ENCODE results near the gene CDH23.
A peak's percentile ranks its signal among the peaks of the same experiment; 100 is the strongest.

The CDH23 gene

DNA sequence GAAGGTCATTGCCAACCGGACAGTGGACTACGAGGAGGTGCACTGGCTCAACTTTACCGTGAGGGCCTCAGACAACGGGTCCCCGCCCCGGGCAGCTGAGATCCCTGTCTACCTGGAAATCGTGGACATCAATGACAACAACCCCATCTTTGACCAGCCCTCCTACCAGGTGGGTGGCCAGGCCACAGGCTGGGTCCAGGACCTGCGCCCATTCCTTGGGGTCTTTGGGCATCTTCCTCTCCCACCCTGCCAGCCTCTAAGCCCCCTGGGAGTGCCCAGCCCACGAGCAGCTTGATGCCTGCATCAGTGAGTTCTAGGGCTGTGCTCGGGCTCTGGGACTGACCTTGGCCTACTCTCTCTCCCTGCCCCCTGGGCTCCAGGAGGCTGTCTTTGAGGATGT is 402.4 kb downstream of the CDH23 start:
- H3K4me3 ChIP-seq (ENCODE audit: low read length): no peak overlapping the region
- no peaks in the 10 kb centered on the region for H3K36me3 ChIP-seq (ENCODE audit: control insufficient read depth, insufficient read depth, low read length)
- no peaks in the 10 kb centered on the region for H3K27me3 ChIP-seq (ENCODE audit: control insufficient read depth, insufficient read depth, low read length)
- H3K4me1 ChIP-seq (ENCODE audit: control insufficient read depth, insufficient read depth, low read length): peaks cover 8% of the 10 kb centered on the region
- no peak overlapping the region for H3K9ac ChIP-seq (ENCODE audit: low read length)
- H3K9me3 ChIP-seq (ENCODE audit: control insufficient read depth, low read length): no peaks in the 10 kb centered on the region

DNA sequence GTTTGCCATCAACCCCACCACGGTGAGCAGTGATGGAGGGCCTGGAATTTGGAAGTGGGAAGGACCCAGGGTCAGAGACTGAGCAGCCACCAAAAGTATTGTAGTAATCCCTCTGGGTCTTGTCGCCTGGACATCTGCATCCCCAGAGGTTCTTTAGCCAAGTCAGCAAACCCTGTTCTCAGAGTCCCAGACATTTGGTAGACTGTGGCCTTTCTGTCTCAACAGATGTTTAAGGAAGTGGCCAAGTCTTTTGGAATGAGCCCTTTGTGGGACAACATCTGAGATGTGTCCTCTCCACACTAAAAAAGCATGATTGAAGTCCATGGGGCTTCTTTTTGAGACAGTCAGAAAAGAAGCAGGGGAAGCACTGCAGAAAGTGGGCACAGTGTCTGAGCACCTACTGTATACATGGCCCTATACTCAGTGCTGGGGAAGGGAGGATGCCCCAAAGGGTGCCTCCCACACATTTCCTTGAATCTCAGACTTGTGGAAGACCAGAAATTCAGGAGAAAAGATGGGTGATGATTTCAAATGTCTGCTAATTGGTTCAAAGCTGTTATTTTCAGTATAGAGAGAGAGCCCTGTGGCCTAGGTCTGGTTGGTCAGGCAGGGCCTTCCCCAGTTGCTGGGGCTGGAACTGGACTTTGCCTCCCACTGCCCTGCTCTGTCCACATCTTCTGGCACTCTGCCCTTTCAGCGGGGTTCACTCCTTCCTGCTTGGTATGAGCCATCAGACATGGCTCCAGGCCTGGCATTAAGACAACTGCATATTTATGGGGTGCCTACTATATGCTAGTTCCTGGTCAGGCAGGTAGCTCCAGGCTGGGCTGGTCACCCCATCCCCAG is 403.1 kb downstream of the CDH23 start:
- H3K27me3 ChIP-seq (ENCODE audit: control insufficient read depth, insufficient read depth, low read length): no peaks in the 10 kb centered on the region
- H3K36me3 ChIP-seq (ENCODE audit: control insufficient read depth, insufficient read depth, low read length): no peaks in the 10 kb centered on the region
- no peak overlapping the region for H3K4me3 ChIP-seq (ENCODE audit: low read length)
- no peak overlapping the region for H3K9ac ChIP-seq (ENCODE audit: low read length)
- no peaks in the 10 kb centered on the region for H3K9me3 ChIP-seq (ENCODE audit: control insufficient read depth, low read length)
- peaks cover 8% of the 10 kb centered on the region for H3K4me1 ChIP-seq (ENCODE audit: control insufficient read depth, insufficient read depth, low read length)

DNA sequence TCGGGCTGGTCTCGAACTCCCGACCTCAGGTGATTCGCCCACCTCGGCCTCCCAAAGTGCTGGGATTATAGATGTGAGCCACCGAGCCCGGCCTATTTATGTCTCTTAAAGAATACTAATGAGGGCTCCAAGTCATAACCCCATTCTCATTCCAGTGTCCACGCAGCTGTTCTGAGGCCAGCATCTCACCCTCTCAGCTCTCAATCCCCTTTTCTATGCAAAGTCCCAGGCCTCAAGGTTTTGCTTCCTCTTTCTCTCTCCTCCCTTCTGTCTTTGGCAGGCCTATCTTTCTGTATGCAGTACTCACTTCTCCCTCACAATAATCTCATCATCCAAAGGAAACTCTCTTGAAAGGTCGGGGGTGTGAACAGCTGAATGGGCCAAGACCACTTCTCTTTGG is 404.6 kb downstream of the CDH23 start:
- no peak overlapping the region for H3K9ac ChIP-seq (ENCODE audit: low read length)
- no peaks in the 10 kb centered on the region for H3K9me3 ChIP-seq (ENCODE audit: control insufficient read depth, low read length)
- peaks cover 12% of the 10 kb centered on the region for H3K4me1 ChIP-seq (ENCODE audit: control insufficient read depth, insufficient read depth, low read length)
- H3K36me3 ChIP-seq (ENCODE audit: control insufficient read depth, insufficient read depth, low read length): no peaks in the 10 kb centered on the region
- no peak overlapping the region for H3K4me3 ChIP-seq (ENCODE audit: low read length)
- H3K27me3 ChIP-seq (ENCODE audit: control insufficient read depth, insufficient read depth, low read length): no peaks in the 10 kb centered on the region

DNA sequence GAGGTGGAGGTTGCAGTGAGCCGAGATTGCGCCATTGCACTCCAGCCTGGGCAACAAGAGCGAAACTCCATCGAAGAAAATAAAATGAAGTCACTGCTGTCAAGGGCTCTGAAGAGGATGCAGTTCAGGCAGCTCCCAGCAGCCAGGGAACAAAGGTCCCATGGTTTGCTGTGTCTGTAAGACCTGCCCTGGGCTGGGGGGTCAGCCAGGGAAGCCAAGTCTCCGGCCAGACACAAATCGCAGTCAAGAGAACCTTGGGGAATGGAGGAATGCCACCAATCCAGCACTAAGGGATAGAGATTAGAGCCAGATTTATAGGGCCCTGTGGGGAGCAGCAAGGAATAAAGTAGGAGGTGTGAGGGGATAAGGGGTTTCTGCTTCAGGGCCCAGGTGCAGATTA is 405.5 kb downstream of the CDH23 start:
- no peak overlapping the region for H3K9ac ChIP-seq (ENCODE audit: low read length)

DNA sequence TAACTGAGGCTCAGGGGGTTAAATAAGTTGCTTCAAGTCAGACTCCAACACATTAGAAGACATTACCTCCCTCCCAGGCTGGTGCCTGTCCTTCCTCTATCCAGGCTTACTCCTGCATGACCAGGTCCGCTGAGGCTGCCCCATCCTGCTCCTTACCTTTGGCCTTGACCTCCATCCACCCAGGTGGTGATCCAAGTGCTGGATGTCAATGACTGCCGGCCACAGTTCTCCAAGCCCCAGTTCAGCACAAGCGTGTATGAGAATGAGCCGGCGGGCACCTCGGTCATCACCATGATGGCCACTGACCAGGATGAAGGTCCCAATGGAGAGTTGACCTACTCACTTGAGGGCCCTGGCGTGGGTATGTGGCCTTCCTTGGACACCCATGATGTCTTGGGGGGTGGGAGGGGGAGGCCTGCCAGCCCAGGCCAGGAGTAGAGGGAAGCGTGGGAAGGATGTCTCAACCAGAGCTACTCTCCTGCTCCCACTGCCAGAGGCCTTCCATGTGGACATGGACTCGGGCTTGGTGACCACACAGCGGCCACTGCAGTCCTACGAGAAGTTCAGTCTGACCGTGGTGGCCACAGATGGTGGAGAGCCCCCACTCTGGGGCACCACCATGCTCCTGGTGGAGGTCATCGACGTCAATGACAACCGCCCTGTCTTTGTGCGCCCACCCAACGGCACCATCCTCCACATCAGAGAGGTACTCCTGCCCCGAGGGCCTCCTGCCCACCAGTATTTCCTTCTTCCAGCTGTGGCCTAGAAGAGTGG is 406.2 kb downstream of the CDH23 start:
- Histone ChIP-seq H3K4me3 (ENCODE audit: low read length) (no peak overlapping the region), H3K27me3 (ENCODE audit: control insufficient read depth, insufficient read depth, low read length) (no peaks in the 10 kb centered on the region), H3K36me3 (ENCODE audit: control insufficient read depth, insufficient read depth, low read length) (no peaks in the 10 kb centered on the region), H3K9ac (ENCODE audit: low read length) (no peak overlapping the region), H3K4me1 (ENCODE audit: control insufficient read depth, insufficient read depth, low read length) (peaks cover 22% of the 10 kb centered on the region), H3K9me3 (ENCODE audit: control insufficient read depth, low read length) (no peaks in the 10 kb centered on the region)

More for the DNA sequence above, 405.5 kb downstream of the CDH23 start:
- Histone ChIP-seq H3K9me3 (ENCODE audit: control insufficient read depth, low read length) (no peaks in the 10 kb centered on the region), H3K4me1 (ENCODE audit: control insufficient read depth, insufficient read depth, low read length) (peaks cover 21% of the 10 kb centered on the region), H3K36me3 (ENCODE audit: control insufficient read depth, insufficient read depth, low read length) (no peaks in the 10 kb centered on the region), H3K4me3 (ENCODE audit: low read length) (no peak overlapping the region), H3K27me3 (ENCODE audit: control insufficient read depth, insufficient read depth, low read length) (no peaks in the 10 kb centered on the region)

DNA sequence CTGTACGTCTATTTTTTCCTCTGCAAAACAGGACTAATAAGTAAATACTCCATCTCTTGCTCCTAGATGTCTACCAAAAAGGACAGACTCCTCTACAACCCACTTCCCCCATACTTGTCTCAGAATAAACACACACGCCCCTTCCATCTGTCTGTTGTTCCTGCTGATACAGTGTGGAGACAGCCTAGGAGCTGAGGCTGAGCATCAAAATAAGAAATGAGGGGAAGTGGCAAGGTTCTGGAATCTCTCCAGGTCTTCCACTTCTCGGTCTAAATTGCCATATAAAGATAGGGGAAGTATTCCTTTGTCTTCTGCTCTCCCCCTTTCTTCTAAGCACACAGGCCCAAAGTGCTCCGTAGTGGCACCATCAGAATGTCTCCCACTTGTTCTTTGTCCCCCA is 407.4 kb downstream of the CDH23 start:
- Histone ChIP-seq H3K36me3 (ENCODE audit: control insufficient read depth, insufficient read depth, low read length) (no peaks in the 10 kb centered on the region), H3K27me3 (ENCODE audit: control insufficient read depth, insufficient read depth, low read length) (no peaks in the 10 kb centered on the region), H3K4me3 (ENCODE audit: low read length) (no peak overlapping the region), H3K4me1 (ENCODE audit: control insufficient read depth, insufficient read depth, low read length) (peaks cover 22% of the 10 kb centered on the region), H3K9ac (ENCODE audit: low read length) (no peak overlapping the region), H3K9me3 (ENCODE audit: control insufficient read depth, low read length) (no peaks in the 10 kb centered on the region)

DNA sequence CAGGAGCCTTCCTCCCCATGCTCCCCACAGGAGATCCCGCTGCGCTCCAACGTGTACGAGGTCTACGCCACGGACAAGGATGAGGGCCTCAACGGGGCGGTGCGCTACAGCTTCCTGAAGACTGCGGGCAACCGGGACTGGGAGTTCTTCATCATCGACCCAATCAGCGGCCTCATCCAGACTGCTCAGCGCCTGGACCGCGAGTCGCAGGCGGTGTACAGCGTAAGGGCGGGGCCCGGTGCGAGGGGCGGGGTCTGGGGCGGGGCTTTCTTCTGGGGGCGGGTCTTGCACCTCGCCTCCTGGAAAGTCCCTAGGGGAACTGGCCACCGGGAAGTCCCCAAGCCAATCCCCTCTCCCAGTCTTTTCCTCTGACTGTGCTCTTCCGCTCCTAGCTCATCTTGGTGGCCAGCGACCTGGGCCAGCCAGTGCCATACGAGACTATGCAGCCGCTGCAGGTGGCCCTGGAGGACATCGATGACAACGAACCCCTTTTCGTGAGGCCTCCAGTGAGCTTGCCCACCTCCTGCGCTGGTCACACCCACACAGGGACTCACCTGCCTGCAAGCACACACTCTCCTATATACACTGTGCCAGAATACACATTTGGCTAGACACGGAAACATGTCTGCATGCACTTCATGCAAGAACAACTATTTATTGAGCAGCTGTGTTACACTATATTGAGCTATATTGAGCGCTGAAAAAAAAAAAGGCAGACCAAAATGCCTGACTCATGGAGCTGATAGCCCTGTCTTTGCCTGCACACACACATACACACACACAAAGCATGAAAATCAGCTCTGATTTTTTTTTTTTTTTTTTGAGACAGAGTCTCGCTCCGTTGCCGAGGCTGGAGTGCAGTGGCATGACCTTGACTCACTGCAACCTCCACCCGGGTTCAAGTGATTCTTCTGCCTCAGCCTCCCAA is 409.3 kb downstream of the CDH23 start:
- H3K9me3 ChIP-seq (ENCODE audit: control insufficient read depth, low read length): no peaks in the 10 kb centered on the region
- H3K27me3 ChIP-seq (ENCODE audit: control insufficient read depth, insufficient read depth, low read length): no peaks in the 10 kb centered on the region
- no peak overlapping the region for H3K4me3 ChIP-seq (ENCODE audit: low read length)

DNA sequence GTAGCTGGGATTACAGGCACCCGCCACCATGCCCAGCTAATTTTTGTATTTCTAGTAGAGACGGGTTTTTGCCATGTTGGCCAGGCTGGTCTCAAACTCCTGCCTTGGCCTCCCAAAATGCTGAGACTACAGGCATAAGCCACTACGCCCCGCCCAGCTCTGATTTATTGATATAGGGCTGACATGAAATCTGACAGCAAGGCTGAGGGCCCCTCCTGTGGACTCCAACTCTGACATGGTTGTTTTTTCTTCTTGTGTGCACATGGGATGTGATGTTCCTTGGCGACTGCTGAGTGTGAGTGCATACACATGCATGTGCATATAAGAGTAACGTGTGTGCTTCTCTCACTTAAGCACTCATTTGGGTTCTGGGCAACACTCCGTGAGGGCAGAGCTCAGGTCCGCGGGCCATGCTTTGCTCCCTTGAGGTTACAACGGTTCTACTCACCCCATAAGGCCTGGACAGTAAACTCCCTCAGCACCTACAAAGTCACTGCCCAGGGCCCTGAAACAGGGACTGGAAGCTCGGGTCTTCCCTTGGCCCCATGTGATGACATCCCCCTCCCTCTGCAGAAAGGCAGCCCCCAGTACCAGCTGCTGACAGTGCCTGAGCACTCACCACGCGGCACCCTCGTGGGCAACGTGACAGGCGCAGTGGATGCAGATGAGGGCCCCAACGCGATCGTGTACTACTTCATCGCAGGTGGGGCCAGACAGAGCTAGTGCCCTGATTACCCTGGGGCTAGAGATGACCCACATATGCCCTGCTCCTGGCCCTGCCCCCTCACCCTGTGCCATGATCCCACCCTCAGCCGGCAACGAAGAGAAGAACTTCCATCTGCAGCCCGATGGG is 410.2 kb downstream of the CDH23 start:
- Histone ChIP-seq H3K27me3 (ENCODE audit: control insufficient read depth, insufficient read depth, low read length) (no peaks in the 10 kb centered on the region), H3K36me3 (ENCODE audit: control insufficient read depth, insufficient read depth, low read length) (no peaks in the 10 kb centered on the region), H3K9ac (ENCODE audit: low read length) (no peak overlapping the region), H3K9me3 (ENCODE audit: control insufficient read depth, low read length) (no peaks in the 10 kb centered on the region), H3K4me3 (ENCODE audit: low read length) (no peak overlapping the region), H3K4me1 (ENCODE audit: control insufficient read depth, insufficient read depth, low read length) (peaks cover 16% of the 10 kb centered on the region)

More for the DNA sequence above, 409.3 kb downstream of the CDH23 start:
- peak overlapping the region; percentile 41 for H3K9ac ChIP-seq (ENCODE audit: low read length)
- peaks cover 15% of the 10 kb centered on the region for H3K4me1 ChIP-seq (ENCODE audit: control insufficient read depth, insufficient read depth, low read length)
- H3K36me3 ChIP-seq (ENCODE audit: control insufficient read depth, insufficient read depth, low read length): no peaks in the 10 kb centered on the region

DNA sequence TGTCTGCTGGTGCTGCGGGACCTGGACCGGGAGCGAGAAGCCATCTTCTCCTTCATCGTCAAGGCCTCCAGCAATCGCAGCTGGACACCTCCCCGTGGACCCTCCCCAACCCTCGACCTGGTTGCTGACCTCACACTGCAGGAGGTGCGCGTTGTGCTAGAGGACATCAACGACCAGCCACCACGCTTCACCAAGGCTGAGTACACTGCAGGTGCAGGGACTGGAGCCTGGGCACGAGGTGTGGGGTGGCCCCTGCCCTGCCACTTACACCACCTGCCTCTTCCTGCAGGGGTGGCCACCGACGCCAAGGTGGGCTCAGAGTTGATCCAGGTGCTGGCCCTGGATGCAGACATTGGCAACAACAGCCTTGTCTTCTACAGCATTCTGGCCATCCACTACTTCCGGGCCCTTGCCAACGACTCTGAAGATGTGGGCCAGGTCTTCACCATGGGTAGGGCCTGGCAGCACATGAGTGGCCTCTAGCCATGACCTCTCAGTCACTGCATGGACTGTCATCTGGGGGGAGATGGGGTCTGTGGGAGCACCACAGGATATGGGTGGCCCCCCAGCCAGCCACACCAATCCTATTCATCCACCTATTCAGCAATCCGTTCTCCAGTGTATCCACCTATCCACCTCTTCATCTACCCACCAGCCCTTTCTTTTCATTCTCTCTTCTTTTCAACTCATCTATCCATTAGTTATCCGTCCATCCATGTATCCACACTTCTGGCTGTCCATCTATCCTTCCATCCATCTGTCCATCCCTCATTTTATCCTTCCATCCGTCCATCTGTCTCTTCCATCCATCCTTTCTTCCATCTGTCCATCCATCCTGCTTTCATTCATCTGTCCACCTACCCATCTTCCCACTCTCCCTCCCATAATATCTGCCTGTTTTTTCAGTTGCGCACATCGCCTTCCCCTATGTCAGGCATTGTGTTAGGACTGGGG is 411.1 kb downstream of the CDH23 start:
- H3K27me3 ChIP-seq (ENCODE audit: control insufficient read depth, insufficient read depth, low read length): no peaks in the 10 kb centered on the region
- no peaks in the 10 kb centered on the region for H3K9me3 ChIP-seq (ENCODE audit: control insufficient read depth, low read length)
- H3K36me3 ChIP-seq (ENCODE audit: control insufficient read depth, insufficient read depth, low read length): no peaks in the 10 kb centered on the region
- peaks cover 25% of the 10 kb centered on the region for H3K4me1 ChIP-seq (ENCODE audit: control insufficient read depth, insufficient read depth, low read length)
- no peak overlapping the region for H3K4me3 ChIP-seq (ENCODE audit: low read length)
- H3K9ac ChIP-seq (ENCODE audit: low read length): no peak overlapping the region

DNA sequence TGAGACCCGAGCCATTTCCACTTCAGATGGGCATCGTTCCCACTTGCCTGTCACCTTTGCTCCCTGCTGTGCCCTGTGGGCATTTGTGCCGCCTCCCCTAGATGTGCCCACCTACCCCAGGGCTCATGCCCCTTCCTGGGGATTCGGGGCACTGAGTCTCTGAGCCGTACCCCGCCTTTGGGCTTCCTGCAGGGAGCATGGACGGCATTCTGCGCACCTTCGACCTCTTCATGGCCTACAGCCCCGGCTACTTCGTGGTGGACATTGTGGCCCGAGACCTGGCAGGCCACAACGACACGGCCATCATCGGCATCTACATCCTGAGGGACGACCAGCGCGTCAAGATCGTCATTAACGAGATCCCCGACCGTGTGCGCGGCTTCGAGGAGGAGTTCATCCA is 412.9 kb downstream of the CDH23 start:
- Histone ChIP-seq H3K9me3 (ENCODE audit: control insufficient read depth, low read length) (no peaks in the 10 kb centered on the region), H3K4me1 (ENCODE audit: control insufficient read depth, insufficient read depth, low read length) (peaks cover 26% of the 10 kb centered on the region), H3K36me3 (ENCODE audit: control insufficient read depth, insufficient read depth, low read length) (no peaks in the 10 kb centered on the region), H3K27me3 (ENCODE audit: control insufficient read depth, insufficient read depth, low read length) (no peaks in the 10 kb centered on the region), H3K9ac (ENCODE audit: low read length) (no peak overlapping the region), H3K4me3 (ENCODE audit: low read length) (no peak overlapping the region)
